Measurements from ENCODE around the gene ANKRD39.

DNA sequence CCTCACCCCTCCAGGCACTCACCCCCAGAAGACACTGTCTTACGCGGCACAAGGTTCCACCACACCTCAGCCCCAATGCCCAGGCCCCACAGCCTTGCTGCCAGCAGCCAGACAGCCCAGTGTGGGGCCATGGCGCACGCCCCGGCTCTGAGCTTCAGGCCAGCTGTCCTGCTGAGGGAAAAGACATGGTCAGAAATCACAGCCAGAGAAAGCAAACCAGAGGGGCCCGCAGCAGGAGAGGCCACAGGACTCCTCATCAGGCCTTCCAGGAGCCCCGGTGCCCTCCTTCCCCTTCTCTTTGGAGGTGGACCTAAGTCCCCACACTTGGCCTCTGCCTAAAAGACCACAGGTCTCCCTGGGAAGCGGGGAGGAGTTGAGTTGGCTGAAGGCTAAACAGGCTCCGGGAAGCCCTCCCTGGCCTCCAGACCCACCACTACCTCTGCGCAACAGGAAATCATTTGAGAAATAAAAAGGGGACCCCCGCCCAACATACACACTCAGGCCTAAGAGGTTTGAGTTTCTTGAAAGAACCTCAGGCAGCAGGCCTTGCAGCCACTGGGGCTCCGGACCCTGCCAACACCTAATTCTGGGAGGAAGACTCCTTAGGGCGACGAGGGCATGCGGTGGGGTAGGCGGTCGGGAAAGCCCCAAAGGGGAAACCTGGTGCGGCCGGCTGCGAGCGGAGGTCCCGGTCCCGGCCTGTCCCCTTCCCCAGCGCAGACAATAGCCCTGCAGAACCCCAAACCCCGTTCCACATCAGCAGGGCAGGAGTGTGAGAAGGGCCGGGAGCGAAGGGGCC, 10.1 kb upstream of the ANKRD39 start:
- TF ChIP-seq HDAC2 (IDR thresholded peaks at IDR 0.05): no peak
- TF ChIP-seq, protein P1, sequence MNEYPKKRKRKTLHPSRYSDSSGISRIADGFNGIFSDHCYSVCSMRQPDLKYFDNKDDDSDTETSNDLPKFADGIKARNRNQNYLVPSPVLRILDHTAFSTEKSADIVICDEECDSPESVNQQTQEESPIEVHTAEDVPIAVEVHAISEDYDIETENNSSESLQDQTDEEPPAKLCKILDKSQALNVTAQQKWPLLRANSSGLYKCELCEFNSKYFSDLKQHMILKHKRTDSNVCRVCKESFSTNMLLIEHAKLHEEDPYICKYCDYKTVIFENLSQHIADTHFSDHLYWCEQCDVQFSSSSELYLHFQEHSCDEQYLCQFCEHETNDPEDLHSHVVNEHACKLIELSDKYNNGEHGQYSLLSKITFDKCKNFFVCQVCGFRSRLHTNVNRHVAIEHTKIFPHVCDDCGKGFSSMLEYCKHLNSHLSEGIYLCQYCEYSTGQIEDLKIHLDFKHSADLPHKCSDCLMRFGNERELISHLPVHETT (CRISPR knock-in tag; conservative IDR thresholded peaks at IDR 0.05 in 1 of 2, IDR thresholded peaks at IDR 0.05 in 1 of 2): no peak
- no peak for TF ChIP-seq SAFB (IDR thresholded peaks at IDR 0.05; ENCODE audit: borderline replicate concordance, low read depth, low read length)
- no peak for TF ChIP-seq RFX5 (IDR thresholded peaks at IDR 0.05; ENCODE audit: low read depth, low read length)
- TF ChIP-seq HDGF (IDR thresholded peaks at IDR 0.05): no peak
- TF ChIP-seq, protein P2, sequence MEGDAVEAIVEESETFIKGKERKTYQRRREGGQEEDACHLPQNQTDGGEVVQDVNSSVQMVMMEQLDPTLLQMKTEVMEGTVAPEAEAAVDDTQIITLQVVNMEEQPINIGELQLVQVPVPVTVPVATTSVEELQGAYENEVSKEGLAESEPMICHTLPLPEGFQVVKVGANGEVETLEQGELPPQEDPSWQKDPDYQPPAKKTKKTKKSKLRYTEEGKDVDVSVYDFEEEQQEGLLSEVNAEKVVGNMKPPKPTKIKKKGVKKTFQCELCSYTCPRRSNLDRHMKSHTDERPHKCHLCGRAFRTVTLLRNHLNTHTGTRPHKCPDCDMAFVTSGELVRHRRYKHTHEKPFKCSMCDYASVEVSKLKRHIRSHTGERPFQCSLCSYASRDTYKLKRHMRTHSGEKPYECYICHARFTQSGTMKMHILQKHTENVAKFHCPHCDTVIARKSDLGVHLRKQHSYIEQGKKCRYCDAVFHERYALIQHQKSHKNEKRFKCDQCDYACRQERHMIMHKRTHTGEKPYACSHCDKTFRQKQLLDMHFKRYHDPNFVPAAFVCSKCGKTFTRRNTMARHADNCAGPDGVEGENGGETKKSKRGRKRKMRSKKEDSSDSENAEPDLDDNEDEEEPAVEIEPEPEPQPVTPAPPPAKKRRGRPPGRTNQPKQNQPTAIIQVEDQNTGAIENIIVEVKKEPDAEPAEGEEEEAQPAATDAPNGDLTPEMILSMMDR (IDR thresholded peaks at IDR 0.05 in 2 of 3, conservative IDR thresholded peaks at IDR 0.05 in 1 of 3; ENCODE audit: insufficient read depth in 2 of 3, low read depth in 1 of 3, low read length in 3 of 3): no peak
- TF ChIP-seq ZNF146 (CRISPR knock-in tag; IDR thresholded peaks at IDR 0.05; ENCODE audit: unreplicated experiment): no peak
- no peak for TF ChIP-seq ZFP36 (IDR thresholded peaks at IDR 0.05; ENCODE audit: low read depth, low read length, partially characterized antibody)

All from K562 (cell line).